ENCODE results near the gene ALG6.
"Not testable (repeated sequence)": the region's sequence is repeated elsewhere in the genome, so short reads cannot be mapped to it uniquely, and the experiment has no call there.

Gene ALG6

GRCh38 chr1:63342402-63342801 lies 25.0 kb upstream of the ALG6 start:
- Histone ChIP-seq H3K36me3 (ENCODE audit: control insufficient read depth, low read depth, low read length) (no peaks in the 10 kb centered on the region), H3K4me1 (ENCODE audit: control insufficient read depth, low read depth, low read length) (peaks cover 4% of the 10 kb centered on the region), H3K27me3 (ENCODE audit: control insufficient read depth, insufficient read depth, low read length) (no peaks in the 10 kb centered on the region), H3K4me3 (ENCODE audit: low read length) (no peak overlapping the region), H3K27ac (ENCODE audit: low read length) (no peak overlapping the region), H3K9ac (ENCODE audit: low read length) (no peak overlapping the region), H3K9me3 (ENCODE audit: control insufficient read depth, low read depth, low read length) (no peaks in the 10 kb centered on the region)

GRCh38 chr1:63343922-63344321 lies 23.5 kb upstream of the ALG6 start:
- Histone ChIP-seq H3K9ac (ENCODE audit: low read length) (no peak overlapping the region), H3K4me1 (ENCODE audit: control insufficient read depth, low read depth, low read length) (peaks cover 4% of the 10 kb centered on the region), H3K36me3 (ENCODE audit: control insufficient read depth, low read depth, low read length) (no peaks in the 10 kb centered on the region), H3K27ac (ENCODE audit: low read length) (no peak overlapping the region), H3K4me3 (ENCODE audit: low read length) (no peak overlapping the region), H3K27me3 (ENCODE audit: control insufficient read depth, insufficient read depth, low read length) (no peaks in the 10 kb centered on the region), H3K9me3 (ENCODE audit: control insufficient read depth, low read depth, low read length) (no peaks in the 10 kb centered on the region)

- H3K36me3 ChIP-seq (ENCODE audit: control insufficient read depth, low read depth, low read length), result no peaks in the 10 kb centered on the region
Measured at GRCh38 chr1:63350320-63350719, 17.1 kb upstream of the ALG6 start.

GRCh38 chr1:63352736-63353135 lies 14.7 kb upstream of the ALG6 start:
- no peaks in the 10 kb centered on the region for H3K9me3 ChIP-seq (ENCODE audit: control insufficient read depth, low read depth, low read length)

More at GRCh38 chr1:63350320-63350719, 17.1 kb upstream of the ALG6 start:
- no peak overlapping the region for H3K27ac ChIP-seq (ENCODE audit: low read length)
- H3K9me3 ChIP-seq (ENCODE audit: control insufficient read depth, low read depth, low read length), result no peaks in the 10 kb centered on the region
- no peaks in the 10 kb centered on the region for H3K4me1 ChIP-seq (ENCODE audit: control insufficient read depth, low read depth, low read length)
- no peak overlapping the region for H3K9ac ChIP-seq (ENCODE audit: low read length)
- no peaks in the 10 kb centered on the region for H3K27me3 ChIP-seq (ENCODE audit: control insufficient read depth, insufficient read depth, low read length)
- H3K4me3 ChIP-seq (ENCODE audit: low read length), result no peak overlapping the region

GRCh38 chr1:63356234-63356633 lies 11.2 kb upstream of the ALG6 start:
- H3K36me3 ChIP-seq (ENCODE audit: control insufficient read depth, low read depth, low read length); H3K27me3 ChIP-seq (ENCODE audit: control insufficient read depth, insufficient read depth, low read length); H3K9ac ChIP-seq (ENCODE audit: low read length); H3K4me1 ChIP-seq (ENCODE audit: control insufficient read depth, low read depth, low read length); H3K4me3 ChIP-seq (ENCODE audit: low read length); H3K27ac ChIP-seq (ENCODE audit: low read length); H3K9me3 ChIP-seq (ENCODE audit: control insufficient read depth, low read depth, low read length): not testable (repeated sequence)

More at GRCh38 chr1:63352736-63353135, 14.7 kb upstream of the ALG6 start:
- Histone ChIP-seq H3K4me3 (ENCODE audit: low read length) (no peak overlapping the region), H3K9ac (ENCODE audit: low read length) (no peak overlapping the region), H3K27me3 (ENCODE audit: control insufficient read depth, insufficient read depth, low read length) (no peaks in the 10 kb centered on the region), H3K4me1 (ENCODE audit: control insufficient read depth, low read depth, low read length) (no peaks in the 10 kb centered on the region), H3K27ac (ENCODE audit: low read length) (no peak overlapping the region), H3K36me3 (ENCODE audit: control insufficient read depth, low read depth, low read length) (no peaks in the 10 kb centered on the region)

- no peaks in the 10 kb centered on the region for H3K4me1 ChIP-seq (ENCODE audit: control insufficient read depth, low read depth, low read length)
- no peak overlapping the region for H3K4me3 ChIP-seq (ENCODE audit: low read length)
- no peaks in the 10 kb centered on the region for H3K27me3 ChIP-seq (ENCODE audit: control insufficient read depth, insufficient read depth, low read length)
- H3K9ac ChIP-seq (ENCODE audit: low read length), result no peak overlapping the region
- H3K9me3 ChIP-seq (ENCODE audit: control insufficient read depth, low read depth, low read length), result no peaks in the 10 kb centered on the region
- no peaks in the 10 kb centered on the region for H3K36me3 ChIP-seq (ENCODE audit: control insufficient read depth, low read depth, low read length)
- H3K27ac ChIP-seq (ENCODE audit: low read length), result no peak overlapping the region
Measured at GRCh38 chr1:63359561-63359960, 7.9 kb upstream of the ALG6 start.

- Histone ChIP-seq H3K27me3 (ENCODE audit: control insufficient read depth, insufficient read depth, low read length) (peaks cover 15% of the 10 kb centered on the region), H3K9me3 (ENCODE audit: control insufficient read depth, low read depth, low read length) (no peaks in the 10 kb centered on the region), H3K36me3 (ENCODE audit: control insufficient read depth, low read depth, low read length) (no peaks in the 10 kb centered on the region), H3K9ac (ENCODE audit: low read length) (no peak overlapping the region), H3K4me3 (ENCODE audit: low read length) (no peak overlapping the region), H3K27ac (ENCODE audit: low read length) (no peak overlapping the region), H3K4me1 (ENCODE audit: control insufficient read depth, low read depth, low read length) (peaks cover 6% of the 10 kb centered on the region)
Measured at GRCh38 chr1:63362073-63362472, 5.4 kb upstream of the ALG6 start.

GRCh38 chr1:63362578-63362977 lies 4.8 kb upstream of the ALG6 start:
- H3K9ac ChIP-seq (ENCODE audit: low read length), result no peak overlapping the region
- H3K27me3 ChIP-seq (ENCODE audit: control insufficient read depth, insufficient read depth, low read length), result peaks cover 15% of the 10 kb centered on the region
- peaks cover 6% of the 10 kb centered on the region for H3K4me1 ChIP-seq (ENCODE audit: control insufficient read depth, low read depth, low read length)
- H3K4me3 ChIP-seq (ENCODE audit: low read length), result no peak overlapping the region
- H3K36me3 ChIP-seq (ENCODE audit: control insufficient read depth, low read depth, low read length), result no peaks in the 10 kb centered on the region
- H3K9me3 ChIP-seq (ENCODE audit: control insufficient read depth, low read depth, low read length), result no peaks in the 10 kb centered on the region
- no peak overlapping the region for H3K27ac ChIP-seq (ENCODE audit: low read length)

- peaks cover 6% of the 10 kb centered on the region for H3K4me1 ChIP-seq (ENCODE audit: control insufficient read depth, low read depth, low read length)
- no peak overlapping the region for H3K9ac ChIP-seq (ENCODE audit: low read length)
- no peaks in the 10 kb centered on the region for H3K9me3 ChIP-seq (ENCODE audit: control insufficient read depth, low read depth, low read length)
- H3K27me3 ChIP-seq (ENCODE audit: control insufficient read depth, insufficient read depth, low read length), result peaks cover 15% of the 10 kb centered on the region
- no peaks in the 10 kb centered on the region for H3K36me3 ChIP-seq (ENCODE audit: control insufficient read depth, low read depth, low read length)
- H3K27ac ChIP-seq (ENCODE audit: low read length), result no peak overlapping the region
- no peak overlapping the region for H3K4me3 ChIP-seq (ENCODE audit: low read length)
Measured at GRCh38 chr1:63363014-63363413, 4.4 kb upstream of the ALG6 start.

- Histone ChIP-seq H3K9me3 (ENCODE audit: control insufficient read depth, low read depth, low read length) (no peaks in the 10 kb centered on the region), H3K4me1 (ENCODE audit: control insufficient read depth, low read depth, low read length) (peaks cover 6% of the 10 kb centered on the region), H3K27ac (ENCODE audit: low read length) (no peak overlapping the region), H3K36me3 (ENCODE audit: control insufficient read depth, low read depth, low read length) (peaks cover 8% of the 10 kb centered on the region), H3K4me3 (ENCODE audit: low read length) (no peak overlapping the region), H3K9ac (ENCODE audit: low read length) (peak overlapping the region; percentile 36), H3K27me3 (ENCODE audit: control insufficient read depth, insufficient read depth, low read length) (peaks cover 15% of the 10 kb centered on the region)
Measured at GRCh38 chr1:63366908-63367214, 566 bp upstream of the ALG6 start.

- Histone ChIP-seq H3K4me1 (ENCODE audit: control insufficient read depth, low read depth, low read length) (peaks cover 6% of the 10 kb centered on the region), H3K9ac (ENCODE audit: low read length) (peak overlapping the region; percentile 85), H3K27ac (ENCODE audit: low read length) (peak overlapping the region; percentile 31)
Measured at GRCh38 chr1:63368131-63368530, 704 bp downstream of the ALG6 start.

GRCh38 chr1:63379583-63379982 lies 12.2 kb downstream of the ALG6 start:
- Histone ChIP-seq H3K27me3 (ENCODE audit: control insufficient read depth, insufficient read depth, low read length) (no peaks in the 10 kb centered on the region), H3K4me1 (ENCODE audit: control insufficient read depth, low read depth, low read length) (no peaks in the 10 kb centered on the region), H3K36me3 (ENCODE audit: control insufficient read depth, low read depth, low read length) (peaks cover 8% of the 10 kb centered on the region), H3K9me3 (ENCODE audit: control insufficient read depth, low read depth, low read length) (no peaks in the 10 kb centered on the region), H3K9ac (ENCODE audit: low read length) (no peak overlapping the region), H3K4me3 (ENCODE audit: low read length) (no peak overlapping the region), H3K27ac (ENCODE audit: low read length) (no peak overlapping the region)

More at GRCh38 chr1:63368131-63368530, 704 bp downstream of the ALG6 start:
- Histone ChIP-seq H3K9me3 (ENCODE audit: control insufficient read depth, low read depth, low read length) (no peaks in the 10 kb centered on the region), H3K36me3 (ENCODE audit: control insufficient read depth, low read depth, low read length) (peaks cover 13% of the 10 kb centered on the region), H3K27me3 (ENCODE audit: control insufficient read depth, insufficient read depth, low read length) (peaks cover 15% of the 10 kb centered on the region), H3K4me3 (ENCODE audit: low read length) (peak overlapping the region; percentile 98)

All from iPS-18a (cell line).